ENCODE measurements around the gene ABCC5.

Gene ABCC5

DNA sequence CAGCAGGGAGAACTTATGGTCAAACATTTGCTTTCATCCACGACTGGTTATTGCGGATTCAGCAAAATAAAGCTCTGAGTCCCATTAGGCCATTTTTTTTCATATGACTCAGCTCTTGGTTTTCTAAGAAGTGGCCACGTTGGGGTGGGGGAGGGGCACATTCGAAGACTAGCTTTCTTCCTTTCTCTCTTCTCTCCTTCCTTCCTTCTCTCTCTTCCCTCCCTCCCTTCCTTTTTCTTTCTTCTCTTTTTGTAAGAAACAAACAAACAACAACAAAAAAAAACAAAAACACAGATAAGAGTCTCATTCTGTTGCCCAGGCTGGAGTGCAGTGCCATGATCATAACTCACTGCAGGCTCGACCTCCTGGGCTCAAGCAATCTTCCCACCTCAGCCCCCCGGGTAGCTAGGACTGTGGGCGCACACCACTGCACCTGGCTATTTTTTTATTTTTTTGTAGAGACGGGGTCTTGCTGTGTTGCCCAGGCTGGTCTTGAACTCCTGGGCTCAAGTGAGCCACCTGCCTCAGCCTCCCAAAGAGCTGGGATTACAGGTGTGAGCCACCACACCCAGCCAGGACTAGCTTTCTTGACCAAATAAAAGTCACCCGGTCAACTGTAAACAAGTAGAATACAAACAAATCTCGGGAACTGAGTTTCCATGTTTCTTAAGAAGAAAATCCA lies 41.6 kb downstream of the ABCC5 start:
- no peak for DNase-seq (ENCODE audit: low read depth)

DNA sequence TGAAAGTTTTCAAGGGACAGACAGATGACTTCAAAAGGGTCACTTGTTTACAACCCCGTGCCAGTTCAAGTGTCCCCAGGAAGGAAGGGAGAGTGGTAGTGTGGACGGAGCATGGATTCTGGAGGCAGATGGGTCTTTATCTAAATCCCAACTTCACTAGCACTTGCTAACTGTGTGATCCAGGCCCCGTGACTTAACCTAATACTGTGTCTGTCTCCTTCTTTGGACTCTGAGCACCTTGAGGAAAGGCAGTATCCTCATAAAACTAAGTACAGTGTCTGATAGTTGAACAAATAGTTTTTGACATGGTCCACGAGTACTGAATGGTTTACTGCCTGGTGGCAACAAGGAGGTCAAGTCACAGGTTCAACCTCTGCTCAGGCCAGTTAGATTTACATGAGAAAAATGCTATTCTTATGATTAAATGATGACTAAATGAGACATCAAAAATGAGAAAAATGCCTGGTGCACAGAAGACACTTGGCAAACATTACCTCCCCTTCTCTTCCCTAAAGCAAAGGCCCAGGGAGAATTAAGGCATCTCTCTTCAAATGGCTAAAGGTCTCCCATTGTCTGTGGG lies 48.9 kb downstream of the ABCC5 start:
- DNase-seq (ENCODE audit: low read depth), result no peak

DNA sequence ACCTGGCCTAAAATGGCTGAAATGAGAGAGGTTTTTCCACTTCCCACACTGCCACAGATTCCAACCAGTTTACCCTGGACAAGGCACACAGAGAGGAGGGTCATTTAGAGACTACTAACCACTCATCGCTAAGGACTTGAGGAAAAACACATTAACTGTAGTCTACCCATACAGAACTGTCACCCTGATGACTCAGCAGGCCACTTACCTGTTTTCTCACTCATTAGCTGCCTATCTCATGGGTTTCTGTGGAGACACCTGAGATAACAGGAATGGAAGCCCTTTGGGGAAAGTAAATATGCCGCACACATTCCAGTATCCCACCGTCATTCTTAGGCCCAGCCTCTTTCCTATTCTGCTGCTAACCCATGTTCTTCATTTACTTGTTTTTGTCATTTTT lies 50.0 kb downstream of the ABCC5 start:
- no peak for DNase-seq (ENCODE audit: low read depth)

DNA sequence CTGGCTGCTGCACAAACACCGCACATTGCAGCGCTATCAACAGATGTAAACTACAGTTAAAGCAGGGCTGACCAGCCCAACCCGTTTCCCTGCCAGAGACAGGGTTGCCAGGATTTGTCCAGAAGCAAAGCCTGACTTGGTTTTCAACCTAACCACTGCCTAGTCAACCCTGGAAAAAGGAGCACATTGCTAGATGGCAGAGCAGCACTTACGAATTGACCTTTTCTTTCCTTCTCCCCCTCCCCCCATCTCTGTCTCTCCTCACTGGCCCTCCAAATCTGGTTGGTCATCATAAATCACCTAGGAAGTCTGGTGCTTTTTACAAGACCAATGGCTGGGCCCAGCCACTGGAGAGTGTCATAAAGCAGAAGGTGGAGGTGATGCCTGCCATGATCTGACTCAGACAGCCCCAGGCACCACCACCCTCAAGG lies 51.3 kb downstream of the ABCC5 start:
- DNase-seq (ENCODE audit: low read depth), result no peak

DNA sequence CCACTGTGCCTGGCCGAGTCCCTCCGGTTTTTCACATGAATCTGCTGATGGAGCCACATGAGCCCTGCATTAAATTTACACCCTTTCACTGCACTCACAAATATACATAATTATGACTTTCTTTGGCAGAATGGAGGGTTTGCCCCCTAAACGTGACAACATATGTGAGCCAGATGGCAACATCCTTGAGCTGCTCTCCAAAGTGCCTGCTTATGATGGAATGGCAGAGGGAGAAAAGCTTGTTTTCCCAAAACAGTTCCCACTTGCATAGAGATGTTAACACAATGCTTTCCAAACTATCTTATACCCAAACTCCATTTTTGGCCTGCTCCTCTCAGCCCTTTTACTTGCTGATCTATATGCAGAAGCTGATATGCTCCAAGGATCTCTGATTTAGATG lies 54.9 kb downstream of the ABCC5 start:
- no peak for DNase-seq (ENCODE audit: low read depth)

DNA sequence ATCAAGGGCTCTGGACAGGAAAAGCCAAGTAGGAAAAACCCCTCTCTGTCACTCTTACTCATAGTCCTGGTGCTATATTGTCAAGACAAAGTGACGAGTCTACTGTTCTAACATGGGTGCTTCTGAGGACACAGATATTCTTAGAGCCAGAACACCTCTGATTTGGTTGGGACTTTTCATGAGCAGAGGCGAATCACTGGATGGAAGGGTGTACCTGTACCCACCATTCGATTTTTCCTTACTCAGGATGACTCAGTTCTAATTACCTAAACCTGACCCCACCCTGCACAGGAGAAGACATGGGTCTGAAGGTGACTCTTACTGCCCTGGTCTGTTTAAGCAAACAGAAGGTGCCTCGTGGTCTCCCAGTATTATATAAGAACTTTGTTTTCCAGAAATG lies 58.5 kb downstream of the ABCC5 start:
- no peak for DNase-seq (ENCODE audit: low read depth)

DNA sequence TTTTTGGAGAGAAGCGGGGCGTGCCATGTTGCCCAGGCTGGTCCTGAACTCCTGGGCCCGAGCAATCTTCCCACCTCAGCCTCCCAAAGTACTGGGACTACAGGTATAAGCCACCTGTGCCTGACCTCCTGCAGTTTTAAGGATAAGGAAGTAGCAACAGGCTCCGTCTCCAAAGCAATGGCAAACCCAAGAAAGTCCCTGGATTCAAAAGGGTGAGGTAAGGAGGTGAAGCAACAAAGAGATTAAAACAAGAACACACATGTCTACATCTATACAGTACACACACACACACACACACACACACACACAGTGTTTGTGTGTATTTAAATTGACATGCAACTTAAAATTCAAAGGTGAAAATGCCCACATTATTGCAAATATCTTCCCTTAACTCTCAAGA lies 58.9 kb downstream of the ABCC5 start:
- DNase-seq (ENCODE audit: low read depth), result no peak

DNA sequence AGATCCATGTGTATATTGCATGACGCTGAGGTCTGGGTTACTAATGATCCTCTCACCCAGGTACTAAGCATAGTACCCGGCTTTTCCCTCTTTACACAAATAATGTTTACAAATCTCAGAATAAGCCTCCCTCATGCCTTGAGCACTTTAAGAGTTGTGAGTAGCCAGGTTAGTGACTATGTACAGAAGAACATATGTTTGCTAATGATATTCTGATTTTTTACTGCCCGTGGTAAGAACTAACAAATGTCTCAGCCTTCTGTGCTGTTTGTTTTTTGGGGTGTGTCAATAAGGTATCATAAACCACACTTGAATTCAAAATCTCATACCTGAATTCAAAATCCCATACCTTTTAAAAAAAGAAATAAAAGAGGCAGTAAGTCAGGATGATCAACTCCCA lies 59.5 kb downstream of the ABCC5 start:
- no peak for DNase-seq (ENCODE audit: low read depth)

DNA sequence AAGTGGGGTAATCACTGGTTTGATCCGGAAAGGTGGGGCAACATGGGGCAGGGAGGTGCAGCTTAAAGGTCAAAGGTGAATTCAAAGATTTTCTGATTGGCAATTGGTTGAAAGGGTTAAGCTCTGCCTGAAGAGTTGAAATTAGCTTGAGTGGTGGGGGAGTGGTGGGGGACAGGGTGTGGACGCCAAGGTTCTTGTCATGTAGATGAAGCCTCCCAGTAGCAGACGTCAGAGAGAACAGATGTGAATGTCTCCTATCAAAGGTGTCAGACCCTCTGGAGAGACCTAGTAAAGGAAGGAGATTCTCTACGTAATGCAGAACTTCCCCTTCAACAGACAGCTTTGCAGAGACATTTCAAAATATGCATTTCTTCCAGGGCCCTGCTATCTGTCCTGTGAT lies 62.8 kb downstream of the ABCC5 start:
- no peak for DNase-seq (ENCODE audit: low read depth)

DNA sequence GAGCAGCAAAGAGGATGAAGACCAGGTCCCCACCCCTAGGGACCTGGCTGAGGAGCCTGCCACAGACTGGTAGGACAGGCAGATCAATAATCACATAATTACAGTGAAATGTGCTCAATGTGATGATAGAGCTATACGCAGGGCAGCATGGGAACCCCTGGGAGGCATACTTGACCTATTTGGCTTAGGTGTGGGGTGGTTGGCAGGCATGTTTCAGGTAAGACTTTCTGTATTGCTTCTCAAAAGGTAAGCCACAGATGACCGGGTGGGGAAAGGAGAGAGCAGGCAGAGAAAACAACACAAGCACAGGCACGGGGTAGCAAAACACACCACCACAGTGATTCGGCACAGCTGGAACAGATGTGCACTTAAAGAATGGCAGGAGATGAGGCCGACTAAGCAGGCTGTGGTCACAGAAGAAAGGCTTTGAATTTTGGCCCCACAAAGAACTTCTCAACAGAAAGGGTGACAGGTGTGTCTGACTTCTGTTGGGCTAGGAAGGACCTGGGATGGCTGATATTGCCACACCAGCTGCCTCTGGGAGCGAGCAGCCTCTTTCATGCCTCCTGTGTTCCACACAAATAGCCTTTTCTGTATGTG lies 64.1 kb downstream of the ABCC5 start:
- no peak for DNase-seq (ENCODE audit: low read depth)

DNA sequence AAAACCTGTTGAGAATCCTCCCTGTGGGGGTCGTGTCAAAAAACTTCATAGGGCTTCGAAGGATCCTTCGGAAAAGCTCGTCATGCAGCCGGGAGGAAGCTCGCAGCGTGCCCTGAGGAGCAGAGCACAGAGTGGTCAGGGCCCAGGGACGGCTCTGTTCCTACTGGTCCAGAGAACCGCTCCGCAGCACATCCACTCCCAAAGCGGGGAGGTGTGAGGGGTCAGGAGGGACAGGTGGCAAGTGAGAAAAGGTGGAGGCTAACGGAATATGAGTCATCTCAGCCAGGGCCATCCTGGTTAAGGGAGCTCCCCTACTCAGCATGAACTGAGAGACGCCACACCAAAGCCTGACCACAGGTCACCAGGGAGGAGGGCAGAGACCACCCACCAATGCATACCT lies 66.2 kb downstream of the ABCC5 start:
- no peak for DNase-seq (ENCODE audit: low read depth)

DNA sequence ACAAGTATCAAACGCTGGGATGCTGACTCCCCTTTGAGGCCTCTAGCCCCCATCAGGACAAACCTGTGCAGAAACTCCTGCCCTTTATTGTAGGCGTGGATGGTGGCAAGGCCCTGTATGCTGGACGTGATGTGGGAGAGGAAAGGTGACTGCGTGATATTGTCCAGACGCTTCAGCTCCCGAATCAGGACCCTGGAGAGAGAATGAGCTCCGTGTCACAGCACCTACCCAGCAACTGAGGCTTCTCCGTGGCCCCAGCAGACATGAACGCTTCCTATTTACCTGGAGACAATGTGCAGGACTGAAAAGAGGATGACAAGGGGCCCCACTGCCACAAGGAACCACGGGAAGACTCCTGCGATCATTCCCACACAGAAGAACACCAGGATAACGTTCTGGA lies 68.0 kb downstream of the ABCC5 start:
- DNase-seq (ENCODE audit: low read depth), result no peak

DNA sequence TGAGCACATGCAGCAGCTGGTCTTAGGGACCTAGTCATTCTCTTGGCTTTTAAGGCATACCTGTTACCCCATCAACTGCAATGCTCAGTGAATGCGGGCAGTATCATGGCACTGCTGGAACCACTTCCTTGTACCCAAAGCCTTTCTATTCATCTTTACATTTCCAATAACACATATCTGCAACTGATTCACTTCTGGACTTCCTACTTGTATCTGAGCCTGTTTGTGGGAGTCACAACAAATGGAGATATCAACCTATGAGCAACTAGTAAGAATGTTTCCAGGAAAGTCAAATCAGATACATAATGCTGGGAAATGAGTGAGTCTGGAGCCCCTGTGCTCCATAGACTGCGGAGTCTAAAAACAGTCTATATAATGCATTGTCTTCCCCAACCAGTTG lies 71.6 kb downstream of the ABCC5 start:
- DNase-seq (ENCODE audit: low read depth), result no peak

DNA sequence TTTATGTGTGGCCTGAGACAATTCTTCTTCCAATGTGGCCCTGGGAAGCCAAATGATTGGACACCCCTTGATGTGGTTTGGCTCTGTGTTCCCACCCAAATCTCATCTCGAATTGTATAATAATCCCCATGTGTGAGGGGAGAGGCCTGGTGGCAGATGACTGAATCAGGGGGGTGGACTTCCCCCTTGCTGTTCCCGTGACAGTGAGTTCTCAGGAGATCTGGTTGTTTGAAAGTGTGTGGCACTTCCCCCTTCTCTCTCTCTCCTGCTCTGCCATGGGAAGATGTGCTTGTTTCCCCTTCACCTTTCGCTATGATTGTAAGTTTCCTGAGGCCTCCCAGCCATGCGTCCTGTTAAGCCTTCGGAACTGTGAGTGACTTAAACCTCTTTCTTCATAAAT lies 72.9 kb downstream of the ABCC5 start:
- no peak for DNase-seq (ENCODE audit: low read depth)

DNA sequence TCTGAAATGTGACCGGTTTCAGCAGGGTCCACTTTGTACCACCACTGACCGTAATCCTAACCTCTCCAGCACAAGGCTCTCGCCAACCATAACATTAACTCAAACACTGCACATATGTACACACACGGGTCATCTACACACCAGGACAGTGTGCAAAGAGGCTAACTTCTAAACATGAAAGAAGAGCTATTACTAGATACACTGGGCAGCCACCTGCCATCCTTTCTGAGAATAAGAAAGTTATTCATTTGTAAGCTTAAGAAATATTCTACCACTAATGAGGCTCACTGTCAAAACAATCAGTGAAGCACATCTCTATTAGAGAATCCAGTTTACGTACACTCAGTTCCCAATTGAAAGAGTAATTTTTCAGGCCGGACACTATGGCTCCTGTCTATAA lies 73.9 kb downstream of the ABCC5 start:
- DNase-seq (ENCODE audit: low read depth), result no peak

DNA sequence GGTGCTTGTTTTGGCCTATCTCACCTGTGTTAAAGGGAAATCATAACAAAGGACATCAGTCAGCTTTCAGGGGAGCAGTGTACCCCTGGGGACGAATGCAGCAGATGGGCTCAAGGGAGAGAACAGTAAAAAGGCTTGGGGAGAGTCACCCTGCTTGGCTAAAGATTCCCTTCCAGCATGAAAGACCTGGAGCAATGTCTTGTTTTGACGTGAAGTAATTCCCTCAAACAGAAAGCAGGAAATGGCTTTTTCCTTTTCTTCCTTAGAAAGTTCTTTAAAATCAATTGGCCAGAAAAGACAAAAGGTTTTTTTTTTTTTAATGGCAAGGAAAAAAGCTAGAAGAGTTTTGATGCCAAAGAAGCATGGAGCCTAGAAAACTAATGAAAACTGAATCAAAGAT lies 76.5 kb downstream of the ABCC5 start:
- DNase-seq (ENCODE audit: low read depth), result no peak

DNA sequence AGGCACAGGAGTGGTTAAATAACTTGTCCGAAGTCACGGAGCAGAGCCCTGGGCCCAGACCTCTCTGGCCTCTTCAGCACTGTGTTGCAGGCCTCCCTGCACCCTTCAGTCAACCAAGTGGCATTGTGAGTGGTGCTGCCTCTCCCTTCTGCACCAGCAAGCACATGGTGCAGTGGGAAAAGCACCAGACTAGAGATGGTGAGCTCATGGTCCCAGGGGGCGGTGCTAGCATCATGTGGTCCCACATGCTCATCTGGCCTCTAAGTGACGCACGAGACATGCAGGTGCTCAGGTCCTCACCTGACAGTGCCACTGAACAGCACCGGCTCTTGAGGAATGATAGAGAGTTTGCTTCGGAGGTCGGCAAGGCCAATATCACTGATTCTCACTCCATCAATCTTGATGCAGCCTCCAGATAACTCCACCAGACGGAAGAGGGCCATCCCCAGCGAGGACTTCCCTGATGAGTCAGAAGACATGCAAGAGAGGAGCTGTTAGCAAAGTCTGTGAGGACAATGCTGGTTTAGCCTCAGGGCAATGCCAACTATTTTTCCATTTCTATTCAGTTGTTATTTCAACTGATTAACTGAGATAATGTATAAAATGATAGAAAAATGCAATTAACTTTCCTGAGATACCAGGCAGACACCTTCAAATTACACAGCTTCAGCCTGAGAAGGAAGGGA lies 79.9 kb downstream of the ABCC5 start:
- DNase-seq (ENCODE audit: low read depth), result no peak

DNA sequence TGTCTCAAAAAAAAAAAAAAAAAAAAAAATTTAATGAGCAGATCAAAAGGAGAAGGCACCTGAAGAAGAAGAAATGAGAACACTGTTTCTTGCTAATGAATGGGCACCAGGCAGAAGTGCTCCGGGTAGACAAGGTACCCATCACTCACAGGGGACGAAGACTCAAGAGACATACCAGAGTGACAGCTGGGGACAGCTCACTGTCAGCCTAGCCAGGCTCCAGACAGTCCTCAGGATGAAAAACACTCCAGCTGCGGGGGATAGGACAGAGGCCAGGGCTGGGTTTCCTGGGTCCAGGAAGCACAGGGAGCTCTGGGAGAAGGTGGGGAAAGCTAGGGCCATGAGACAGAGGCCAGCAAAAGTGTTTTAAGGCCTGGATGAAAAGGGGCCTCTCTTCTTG lies 84.5 kb downstream of the ABCC5 start:
- DNase-seq (ENCODE audit: low read depth), result no peak

DNA sequence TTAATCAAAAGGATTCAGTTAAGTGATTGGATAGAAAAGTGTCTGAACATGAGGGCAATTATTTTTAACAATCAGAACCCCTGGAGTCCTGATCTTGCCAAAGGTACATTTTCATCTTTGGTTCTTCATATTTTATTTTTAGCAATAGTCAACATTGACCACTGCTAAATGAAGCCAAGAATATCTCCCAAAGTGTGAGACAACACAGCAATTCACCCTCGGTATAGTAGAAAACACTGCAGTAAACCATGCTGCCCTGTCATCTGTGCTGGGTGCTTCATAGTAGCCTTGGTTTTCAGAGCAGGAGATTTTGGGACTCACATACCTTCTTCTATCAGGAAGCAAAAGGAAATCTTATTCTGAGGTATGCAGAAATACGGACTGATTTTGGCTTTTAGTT lies 85.8 kb downstream of the ABCC5 start:
- DNase-seq (ENCODE audit: low read depth), result no peak

DNA sequence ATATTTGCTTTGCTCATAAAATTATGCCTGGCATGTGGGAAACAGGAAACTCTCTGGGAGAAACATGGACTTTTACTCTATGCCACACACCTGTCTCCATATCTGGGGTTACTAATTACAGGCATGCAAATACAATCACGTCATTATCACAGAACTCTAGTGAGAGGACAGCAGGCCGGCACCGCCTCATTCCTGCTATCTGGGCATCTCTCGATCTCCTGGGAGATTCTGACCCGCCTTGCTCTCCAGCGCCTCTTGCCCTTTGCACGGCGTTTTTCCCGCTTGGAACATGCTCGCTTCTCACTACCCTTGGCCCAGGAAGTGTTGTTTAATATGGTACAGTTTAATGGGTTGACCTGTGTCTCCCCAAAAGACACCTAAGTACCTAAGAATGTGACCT lies 87.6 kb downstream of the ABCC5 start:
- no peak for DNase-seq (ENCODE audit: low read depth)

DNA sequence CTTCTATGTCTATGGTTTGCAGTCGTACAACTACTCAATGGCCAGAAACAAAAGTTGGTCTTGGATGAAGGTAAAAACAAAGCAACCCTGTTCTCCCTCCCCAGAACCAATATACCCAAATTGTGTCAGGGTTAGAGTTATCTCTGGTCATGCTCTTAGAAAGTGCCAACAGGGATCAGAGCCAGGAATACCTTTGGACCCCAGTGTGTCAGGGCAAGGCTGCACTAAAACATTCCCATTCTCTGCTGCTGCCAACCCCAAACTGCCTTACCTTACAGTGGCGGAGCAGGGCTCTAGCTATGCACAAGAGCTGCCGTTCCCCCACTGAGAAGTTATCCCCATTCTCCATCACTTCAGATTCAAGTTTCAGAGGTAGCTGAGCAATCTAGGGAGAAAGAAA lies 90.6 kb downstream of the ABCC5 start:
- no peak for DNase-seq (ENCODE audit: low read depth)

DNA sequence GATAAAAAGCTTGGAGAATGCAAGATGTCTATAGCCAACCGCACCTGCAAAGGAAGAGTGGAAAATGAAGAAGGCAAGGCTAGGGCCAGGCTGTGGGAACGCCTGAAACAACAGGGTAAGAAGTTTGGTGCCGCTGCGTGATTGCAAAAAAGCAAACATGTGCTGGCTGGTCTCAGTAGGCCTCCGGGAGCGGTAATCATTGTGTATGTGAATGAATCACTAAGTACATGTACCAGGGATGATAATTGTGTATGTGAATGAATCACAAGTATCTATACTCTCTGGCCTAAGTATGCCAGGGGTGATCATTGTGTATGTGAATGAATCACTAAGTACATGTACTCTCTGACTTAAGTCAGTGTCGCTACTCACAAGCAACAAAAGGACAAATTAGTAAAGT lies 92.7 kb downstream of the ABCC5 start:
- DNase-seq (ENCODE audit: low read depth), result no peak

DNA sequence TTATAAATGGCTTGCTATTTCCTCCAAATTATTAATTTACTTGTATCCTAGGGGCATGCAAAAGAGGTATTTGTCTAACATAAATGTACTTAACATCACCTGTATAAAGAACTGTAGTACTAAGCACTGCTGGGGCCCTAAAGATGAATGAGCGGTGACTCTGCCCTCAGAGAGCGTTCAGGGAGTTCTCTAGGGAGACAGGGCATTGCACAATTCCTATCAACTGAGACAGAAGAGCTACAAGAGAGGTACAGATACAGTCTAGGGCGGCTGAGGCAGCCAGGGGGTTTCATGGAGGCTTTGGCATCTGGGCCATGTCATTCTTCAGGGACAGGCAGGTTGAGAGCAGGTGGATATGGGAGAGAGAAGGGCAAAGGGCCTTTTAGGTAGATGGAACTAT lies 93.1 kb downstream of the ABCC5 start:
- DNase-seq (ENCODE audit: low read depth), result no peak

Data from stimulated activated CD8-positive, alpha-beta memory T cell treated with anti-CD3 and anti-CD28 coated beads, Interleukin-15, amount 100 ng/mL, for 1 hour (primary cell).